Thyroid gland (tissue), 4 donors: ENCODE measurements around the gene CDCA5.

Experiments
- POLR2A ChIP-seq, 2 donors: fragments of 450-650 bp; IDR thresholded peaks; one replicate each; pipeline ENCODE4 v1.6.1; 2017; ENCODE audit warnings: antibody characterized with exemption in 2 of 2, mild to moderate bottlenecking in 2 of 2, moderate library complexity in 1 of 2
- TF ChIP-seq, protein P1 (sequence below), 6 experiments: fragments of 200-600 bp in 3 of 6; fragments of 450-650 bp in 3 of 6; sonication (generic) in 3 of 6; IDR thresholded peaks; one replicate each; pipeline ENCODE4 v1.5.1; 2016 to 2019; ENCODE audit warnings: antibody characterized with exemption in 6 of 6, mild to moderate bottlenecking in 2 of 6, inconsistent platforms in 1 of 6, moderate library complexity in 1 of 6

DNA sequence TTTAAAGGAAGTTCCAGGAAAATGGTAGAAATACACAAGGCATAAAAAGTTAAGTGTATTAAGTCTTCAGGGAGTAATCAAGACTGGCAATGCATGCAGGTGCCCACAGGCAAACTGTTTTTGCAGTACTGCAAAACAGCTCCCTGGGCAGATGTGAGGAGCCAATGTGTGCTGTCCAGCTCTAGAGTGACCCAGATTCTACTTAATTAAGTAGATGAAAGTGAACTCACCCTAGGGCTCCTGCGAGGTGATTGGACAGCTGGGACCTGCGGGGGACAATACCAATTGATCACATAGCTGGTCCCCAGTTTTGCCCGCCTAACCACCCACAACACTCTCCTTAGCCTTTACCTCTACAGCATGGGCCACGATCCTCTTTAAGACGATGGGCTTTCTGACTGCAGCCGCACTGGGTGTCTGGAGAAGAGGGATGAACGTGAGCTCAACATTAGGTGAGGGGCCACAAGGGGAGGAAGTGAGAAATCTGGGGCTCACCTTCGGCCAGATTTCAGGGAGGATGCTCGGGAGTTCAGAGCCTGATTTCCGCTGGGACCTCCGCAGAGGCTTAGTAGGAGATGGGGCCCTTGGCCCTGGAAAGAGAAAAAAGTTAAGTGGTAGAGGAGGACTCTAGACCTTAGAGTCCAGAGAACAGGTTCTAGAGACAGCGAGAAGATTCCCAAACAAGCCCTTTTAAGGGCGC is 556 bp downstream of the CDCA5 start:
- TF ChIP-seq, protein P1, sequence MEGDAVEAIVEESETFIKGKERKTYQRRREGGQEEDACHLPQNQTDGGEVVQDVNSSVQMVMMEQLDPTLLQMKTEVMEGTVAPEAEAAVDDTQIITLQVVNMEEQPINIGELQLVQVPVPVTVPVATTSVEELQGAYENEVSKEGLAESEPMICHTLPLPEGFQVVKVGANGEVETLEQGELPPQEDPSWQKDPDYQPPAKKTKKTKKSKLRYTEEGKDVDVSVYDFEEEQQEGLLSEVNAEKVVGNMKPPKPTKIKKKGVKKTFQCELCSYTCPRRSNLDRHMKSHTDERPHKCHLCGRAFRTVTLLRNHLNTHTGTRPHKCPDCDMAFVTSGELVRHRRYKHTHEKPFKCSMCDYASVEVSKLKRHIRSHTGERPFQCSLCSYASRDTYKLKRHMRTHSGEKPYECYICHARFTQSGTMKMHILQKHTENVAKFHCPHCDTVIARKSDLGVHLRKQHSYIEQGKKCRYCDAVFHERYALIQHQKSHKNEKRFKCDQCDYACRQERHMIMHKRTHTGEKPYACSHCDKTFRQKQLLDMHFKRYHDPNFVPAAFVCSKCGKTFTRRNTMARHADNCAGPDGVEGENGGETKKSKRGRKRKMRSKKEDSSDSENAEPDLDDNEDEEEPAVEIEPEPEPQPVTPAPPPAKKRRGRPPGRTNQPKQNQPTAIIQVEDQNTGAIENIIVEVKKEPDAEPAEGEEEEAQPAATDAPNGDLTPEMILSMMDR (IDR thresholded peaks at IDR 0.05): no peak
- TF ChIP-seq POLR2A (IDR thresholded peaks at IDR 0.05): no peak
